ENCODE measurements around the gene NXPH1.
"Not testable (repeated sequence)": the region's sequence is repeated elsewhere in the genome, so short reads cannot be mapped to it uniquely, and the experiment has no call there.

Gene NXPH1

DNA sequence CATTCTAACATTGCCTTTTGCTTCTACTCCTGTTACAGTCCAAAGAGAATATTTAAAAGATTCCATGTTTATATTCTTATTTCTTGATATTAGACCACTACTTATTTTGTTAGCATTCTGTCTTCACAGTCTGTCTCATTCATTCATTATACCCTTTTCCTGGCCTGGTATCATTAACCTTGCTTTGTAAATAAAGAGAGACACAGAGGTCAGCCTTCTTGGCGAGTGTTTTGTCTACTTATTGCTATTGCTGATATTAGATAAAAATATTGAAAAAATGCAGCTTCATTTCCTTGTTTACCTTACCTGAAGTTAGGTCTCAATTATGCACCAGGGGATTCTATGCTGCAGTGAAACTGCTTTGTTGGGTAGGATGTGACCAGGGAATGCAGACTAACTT, 179.2 kb downstream of the NXPH1 start:
- DNase-seq = no peak

DNA sequence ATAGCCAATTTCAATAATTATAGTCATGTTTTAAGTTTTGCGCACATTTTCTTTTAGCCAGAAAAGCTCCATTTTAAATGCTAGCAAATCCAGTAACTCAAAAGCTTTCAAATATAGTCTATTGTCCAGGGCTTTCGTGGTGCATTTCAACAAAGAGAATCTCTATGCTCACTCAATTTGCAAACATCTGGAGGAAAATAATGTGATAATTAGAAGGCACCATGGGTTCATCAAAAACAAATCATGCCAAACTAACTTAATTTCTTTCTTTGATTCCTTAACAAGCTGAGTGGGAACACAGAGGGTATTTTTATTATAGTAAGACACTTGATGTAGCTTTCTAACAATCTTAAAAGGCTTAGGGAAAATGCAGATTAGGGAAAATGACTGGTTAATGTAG, 179.8 kb downstream of the NXPH1 start:
- DNase-seq = no peak

DNA sequence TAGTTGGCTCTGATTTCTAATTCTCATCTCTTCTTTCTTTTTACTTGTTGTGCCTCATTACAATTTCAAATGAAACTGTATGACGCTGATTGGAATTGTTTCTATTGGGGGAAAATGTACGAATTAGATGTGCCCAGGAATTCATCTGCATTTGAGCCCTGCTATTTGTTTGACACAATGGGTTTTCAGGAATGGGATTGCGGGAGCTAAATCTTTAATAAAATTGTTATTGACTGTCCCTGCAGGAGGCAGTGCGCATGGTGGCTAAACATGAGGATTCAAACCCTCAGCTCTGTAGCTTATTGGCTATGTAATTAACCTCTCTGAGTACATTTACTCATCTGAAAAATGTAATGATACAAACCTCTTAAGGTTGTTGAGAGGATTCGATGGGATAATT, 181.6 kb downstream of the NXPH1 start:
- no peak for DNase-seq

DNA sequence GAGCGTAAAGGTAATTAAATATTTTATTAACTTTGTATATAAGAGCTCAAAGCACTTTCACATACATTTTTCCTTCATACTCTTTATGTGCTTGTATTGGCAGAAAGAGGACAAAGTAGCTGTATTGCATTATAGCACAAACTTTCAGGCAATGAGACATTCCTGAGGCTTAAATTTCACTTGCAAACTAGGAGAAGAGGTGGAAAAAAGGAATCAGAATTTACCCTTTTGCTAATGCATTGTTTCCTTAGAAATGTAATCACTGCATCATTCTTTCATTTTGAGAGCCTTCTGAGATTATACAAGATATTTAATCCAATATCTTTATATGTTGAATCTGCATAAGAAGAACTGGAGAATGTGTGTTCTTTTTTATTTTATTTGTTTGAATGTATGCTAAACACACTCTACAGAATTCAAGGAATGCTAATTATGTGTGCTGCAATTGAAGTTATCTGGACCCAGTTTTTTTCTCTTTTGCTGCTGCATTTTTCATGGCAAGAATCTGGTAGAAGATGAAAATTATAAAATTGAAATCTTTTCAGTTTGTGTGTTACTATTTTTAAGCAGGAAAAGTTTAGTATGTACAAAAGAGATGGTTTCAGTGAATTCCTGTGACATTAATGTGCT, 185.1 kb downstream of the NXPH1 start:
- no peak for DNase-seq

DNA sequence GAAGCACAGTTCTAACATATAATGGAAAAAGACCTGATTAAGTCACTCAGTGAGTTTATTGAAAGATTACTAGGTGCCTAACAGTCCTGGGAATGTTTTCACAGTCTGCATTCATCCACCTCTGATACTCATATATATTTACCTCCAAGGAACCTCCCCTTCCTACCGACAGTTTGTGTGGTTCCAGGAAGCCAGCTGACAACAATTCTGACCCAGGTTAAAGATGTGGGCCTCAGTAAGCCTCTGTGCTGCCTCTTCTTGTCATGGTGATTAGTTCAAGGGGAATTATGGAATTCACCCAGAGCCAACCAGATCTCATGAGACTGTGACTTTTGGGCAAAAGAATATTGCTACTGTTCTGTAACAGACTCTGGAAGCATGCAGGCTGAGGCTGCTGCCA, 186.8 kb downstream of the NXPH1 start:
- no peak for DNase-seq

DNA sequence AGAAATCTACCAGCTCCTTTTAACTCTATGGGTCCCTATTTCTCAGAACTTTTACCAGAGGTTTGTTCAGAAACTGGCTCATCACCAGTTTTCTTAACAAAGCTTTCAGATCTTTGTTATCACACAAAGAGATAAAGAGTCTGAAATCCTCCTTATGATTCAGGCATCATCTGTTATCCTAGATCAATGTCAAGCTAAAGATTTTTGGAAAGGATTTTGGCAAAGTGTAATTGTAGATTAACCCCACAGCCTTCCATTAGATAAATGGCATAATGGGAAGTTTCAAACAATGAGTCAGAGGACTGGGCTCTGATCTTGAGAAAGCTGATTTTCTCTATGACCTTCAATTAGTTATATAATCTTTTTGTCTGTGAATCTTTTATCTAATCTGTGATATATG, 192.2 kb downstream of the NXPH1 start:
- DNase-seq = no peak

DNA sequence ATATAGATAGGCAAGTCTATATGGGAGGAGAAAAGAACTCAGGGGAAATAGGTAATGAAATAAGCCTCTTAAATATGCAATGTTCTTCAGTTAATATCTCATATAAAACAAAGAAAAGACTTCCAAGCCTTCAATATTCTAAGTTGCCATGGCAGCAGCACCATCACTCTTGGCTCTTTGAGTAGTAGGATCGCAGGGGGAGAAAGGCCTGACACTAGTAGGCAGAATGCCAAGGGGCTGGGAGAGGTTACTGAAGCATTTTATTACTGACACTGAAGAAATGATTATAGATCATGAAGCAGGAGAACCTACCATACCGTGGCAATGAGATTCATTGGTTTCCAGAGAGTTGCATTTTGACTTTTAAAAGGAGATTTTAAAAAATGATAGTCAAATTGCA, 193.9 kb downstream of the NXPH1 start:
- DNase-seq = no peak

DNA sequence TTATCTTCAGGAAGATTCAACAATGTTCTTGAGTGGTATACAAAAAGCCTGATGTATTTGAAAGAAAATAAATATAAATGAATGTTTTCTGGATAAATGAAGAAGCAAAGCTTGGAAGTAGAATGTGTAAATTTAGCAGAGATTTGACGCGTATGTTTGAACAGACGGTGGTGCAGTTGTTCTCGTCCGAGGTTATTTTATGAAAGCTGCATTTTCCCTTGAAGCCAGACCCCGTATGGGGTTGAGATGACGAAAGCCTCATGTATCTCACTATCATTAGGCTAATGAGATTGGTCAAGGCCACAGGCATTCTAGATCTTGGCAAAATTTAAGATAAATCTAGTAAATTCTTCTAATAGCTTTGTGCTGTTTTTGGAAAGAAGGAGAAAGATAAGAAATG, 195.2 kb downstream of the NXPH1 start:
- no peak for DNase-seq

DNA sequence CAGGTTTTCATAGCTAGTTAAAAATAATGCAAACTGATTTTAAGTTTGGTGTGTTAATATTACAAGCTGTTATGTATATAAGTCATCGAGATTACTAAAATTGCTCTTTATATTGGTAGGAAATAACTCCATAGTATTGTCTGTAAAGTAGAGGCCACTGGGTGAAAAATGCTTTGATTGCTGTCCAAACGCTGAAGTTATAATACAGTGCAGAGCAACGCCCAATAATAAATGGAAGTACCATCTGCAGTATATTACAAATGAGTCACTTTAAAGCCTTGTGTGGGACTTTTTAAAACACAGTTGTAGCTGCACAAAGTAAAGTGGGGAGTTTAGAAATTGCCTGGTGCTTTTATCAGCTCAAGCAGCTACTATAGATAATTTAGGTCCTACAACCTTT, 196.1 kb downstream of the NXPH1 start:
- DNase-seq = no peak

- DNase-seq = no peak
These were observed 203.9 kb downstream of the NXPH1 start for GRCh38 chr7:8637322-8637721.

GRCh38 chr7:8638076-8638475, 204.7 kb downstream of the NXPH1 start:
- no peak for DNase-seq

DNA sequence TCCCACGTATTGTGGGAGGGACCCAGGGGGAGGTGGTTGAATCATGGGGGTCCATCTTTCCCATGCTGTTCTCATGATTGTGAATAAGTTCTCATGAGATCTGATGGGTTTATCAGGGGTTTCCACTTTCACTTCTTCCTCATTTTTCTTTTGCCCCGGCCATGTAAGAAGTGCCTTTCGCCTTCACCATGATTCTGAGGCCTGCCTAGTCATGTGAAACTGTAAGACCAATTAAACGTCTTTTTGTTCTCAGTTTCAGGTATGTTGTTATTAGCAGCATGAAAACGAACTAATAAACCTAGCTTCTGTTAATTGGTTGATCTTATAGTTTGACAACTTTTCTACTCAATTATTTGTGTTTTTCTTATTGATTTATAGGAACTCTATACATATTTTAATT, 206.3 kb downstream of the NXPH1 start:
- DNase-seq = no peak

GRCh38 chr7:8640671-8641070, 207.3 kb downstream of the NXPH1 start:
- DNase-seq = no peak

DNA sequence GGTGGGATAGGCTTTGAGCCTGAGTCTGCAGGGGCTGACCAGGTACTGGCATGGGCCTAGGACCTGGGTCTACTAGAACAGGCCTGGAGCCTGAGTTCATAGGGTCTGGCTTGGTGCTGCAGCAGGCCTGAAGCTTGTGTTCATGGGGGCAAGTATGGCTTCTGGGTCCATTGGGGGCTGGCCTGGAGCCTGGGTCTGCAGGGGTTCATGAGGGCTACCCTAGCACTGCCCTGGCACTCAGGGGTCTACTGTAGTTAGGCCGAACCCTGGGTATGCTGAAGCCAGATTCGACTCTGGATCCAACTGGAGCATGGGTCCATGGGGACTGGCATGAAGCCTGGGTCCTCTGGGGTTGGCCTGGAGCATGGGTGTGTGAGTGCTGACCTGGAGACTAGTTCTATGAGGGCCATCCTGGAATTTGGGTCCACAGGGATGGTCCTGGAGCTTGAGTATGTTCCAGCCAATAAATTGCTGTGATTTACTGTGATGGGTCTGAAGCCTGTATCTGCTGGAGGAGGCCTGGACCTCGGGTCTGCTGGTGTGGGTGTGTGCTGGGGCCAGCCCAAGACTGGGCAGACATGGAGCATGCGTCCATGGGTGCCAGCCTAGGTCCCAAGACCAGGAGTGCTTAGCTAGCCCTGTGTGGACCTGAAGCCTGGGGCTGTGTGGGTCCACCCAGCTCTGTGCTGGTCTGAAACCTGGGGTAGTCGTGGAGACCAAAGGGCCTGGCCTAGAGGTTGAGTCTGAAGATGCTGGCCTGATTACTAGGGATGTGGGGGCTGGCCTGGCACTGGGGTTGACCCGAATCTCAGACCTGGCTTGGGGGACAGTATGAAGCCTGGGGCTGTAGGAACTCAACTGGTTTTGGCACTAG, 235.5 kb downstream of the NXPH1 start:
- DNase-seq = no peak

GRCh38 chr7:8669501-8669851, 236.1 kb downstream of the NXPH1 start:
- DNase-seq = no peak

GRCh38 chr7:8684426-8684825, 251.0 kb downstream of the NXPH1 start:
- DNase-seq = no peak

DNA sequence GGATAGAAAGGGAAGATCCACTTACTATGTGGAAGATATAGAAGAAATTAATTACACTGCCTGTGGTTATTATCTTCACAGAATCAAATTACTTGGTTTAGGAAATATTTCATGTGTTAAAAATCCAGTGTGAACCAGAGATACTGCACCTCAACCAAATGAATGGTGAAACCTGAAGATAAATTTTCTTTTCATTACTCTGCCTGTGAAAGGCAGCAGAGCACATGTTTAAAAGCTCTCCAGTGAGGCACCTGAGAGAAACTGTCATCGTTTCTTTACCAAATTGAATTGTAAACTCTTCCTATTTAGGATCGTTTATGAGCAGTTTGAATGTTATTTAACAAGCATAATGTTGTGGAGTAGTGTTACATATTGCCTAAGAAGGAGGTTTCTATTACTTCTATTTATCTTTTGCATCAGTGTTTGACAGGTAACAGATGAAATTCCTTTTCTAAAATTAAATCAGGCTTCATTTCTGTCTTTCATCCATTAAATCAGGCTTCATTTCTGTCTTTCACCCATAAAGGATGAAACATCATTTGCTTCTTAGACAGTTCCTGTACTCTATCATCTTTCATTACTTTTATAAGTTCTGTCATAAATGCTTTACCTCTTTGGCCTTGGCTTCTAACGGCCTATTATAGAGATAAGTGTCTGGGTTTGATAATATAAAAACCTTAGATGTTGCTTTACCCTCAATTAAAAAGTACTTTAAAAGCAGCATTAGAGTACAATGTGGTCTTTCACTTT, 266.6 kb downstream of the NXPH1 start:
- DNase-seq = no peak

DNA sequence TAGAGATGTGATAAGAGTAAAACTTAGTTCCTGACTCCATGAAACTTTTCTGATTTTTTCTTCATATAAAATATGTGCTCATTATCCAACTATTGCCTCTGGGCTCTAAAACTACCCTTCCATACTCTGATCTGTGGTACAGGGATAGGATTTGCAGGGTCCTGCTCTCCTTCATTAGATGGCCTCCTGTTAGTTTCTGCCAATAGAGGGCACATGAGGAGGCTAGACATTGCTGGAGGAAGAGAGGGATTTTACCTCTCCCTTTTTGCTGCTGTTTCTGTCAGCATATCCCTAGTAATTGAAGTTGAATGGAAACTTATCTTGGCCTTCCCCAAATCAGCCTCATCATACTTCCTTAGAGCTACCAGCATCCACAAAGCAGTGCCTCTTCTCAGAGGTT, 269.4 kb downstream of the NXPH1 start:
- DNase-seq = no peak

GRCh38 chr7:8710124-8710523, 276.7 kb downstream of the NXPH1 start:
- no peak for DNase-seq

- no peak for DNase-seq
These were observed 281.4 kb downstream of the NXPH1 start for GRCh38 chr7:8714791-8715190.

GRCh38 chr7:8719102-8719501, 285.7 kb downstream of the NXPH1 start:
- no peak for DNase-seq

- peak; percentile 18 for DNase-seq
These were observed 290.8 kb downstream of the NXPH1 start for GRCh38 chr7:8724080-8724718.

DNA sequence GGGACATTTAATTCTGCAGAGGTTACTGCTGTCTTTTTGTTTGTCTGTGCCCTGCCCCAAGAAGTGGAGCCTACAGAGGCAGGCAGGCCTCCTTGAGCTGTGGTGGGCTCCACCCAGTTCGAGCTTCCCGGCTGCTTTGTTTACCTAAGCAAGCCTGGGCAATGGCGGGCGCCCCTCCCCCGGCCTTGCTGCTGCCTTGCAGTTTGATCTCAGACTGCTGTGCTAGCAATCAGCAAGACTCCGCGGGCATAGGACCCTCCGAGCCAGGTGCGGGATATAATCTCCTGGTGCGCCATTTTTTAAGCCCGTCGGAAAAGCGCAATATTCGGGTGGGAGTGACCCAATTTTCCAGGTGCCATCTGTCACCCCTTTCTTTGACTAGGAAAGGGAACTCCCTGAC, 298.3 kb downstream of the NXPH1 start:
- DNase-seq = not testable (repeated sequence)

- DNase-seq = no peak
These were observed 306.4 kb downstream of the NXPH1 start for GRCh38 chr7:8739837-8740236.

Measured in activated CD4-positive, alpha-beta T cell treated with anti-CD3 and anti-CD28 coated beads, Interleukin-2, amount 50 U/mL, for 16 hours (primary cell).